Mesodermal cell (in vitro differentiated cells): ENCODE results near the gene INTS14.

Experiments
- H3K27ac ChIP-seq: 2 replicates; pipeline ENCODE4 v1.7.0; 2013; ENCODE audit warnings: mild to moderate bottlenecking, low read depth, low read length, moderate library complexity; ENCODE audit not compliant: severe bottlenecking
- H3K36me3 ChIP-seq: 2 replicates; pipeline ENCODE4 v1.7.1; 2013; ENCODE audit warnings: mild to moderate bottlenecking, low read length, moderate library complexity; ENCODE audit not compliant: control insufficient read depth, insufficient read depth
- H3K4me1 ChIP-seq: one replicate; pipeline ENCODE4 v1.7.1; 2013; ENCODE audit warnings: mild to moderate bottlenecking, low read length; ENCODE audit not compliant: insufficient read depth, control insufficient read depth, poor library complexity, severe bottlenecking
- H3K4me3 ChIP-seq: 2 replicates; pipeline ENCODE4 v1.7.0; 2013; ENCODE audit warnings: low read length, control low read depth, mild to moderate bottlenecking; ENCODE audit not compliant: insufficient read depth, poor library complexity, severe bottlenecking; ENCODE audit errors: extremely low read depth
- H3K9me3 ChIP-seq: 2 replicates; pipeline ENCODE4 v1.7.1; 2013; ENCODE audit warnings: mild to moderate bottlenecking, low read length, moderate library complexity; ENCODE audit not compliant: control insufficient read depth
- WGBS, 2 experiments: methylation state at CpG; one replicate each; pipeline ENCODE4 v1.1.5; 2013; ENCODE audit warnings: missing lambda C conversion rate in 2 of 2; ENCODE audit not compliant: insufficient coverage in 2 of 2; 5-methylcytosine and 5-hydroxymethylcytosine counted together

The INTS14 gene

DNA sequence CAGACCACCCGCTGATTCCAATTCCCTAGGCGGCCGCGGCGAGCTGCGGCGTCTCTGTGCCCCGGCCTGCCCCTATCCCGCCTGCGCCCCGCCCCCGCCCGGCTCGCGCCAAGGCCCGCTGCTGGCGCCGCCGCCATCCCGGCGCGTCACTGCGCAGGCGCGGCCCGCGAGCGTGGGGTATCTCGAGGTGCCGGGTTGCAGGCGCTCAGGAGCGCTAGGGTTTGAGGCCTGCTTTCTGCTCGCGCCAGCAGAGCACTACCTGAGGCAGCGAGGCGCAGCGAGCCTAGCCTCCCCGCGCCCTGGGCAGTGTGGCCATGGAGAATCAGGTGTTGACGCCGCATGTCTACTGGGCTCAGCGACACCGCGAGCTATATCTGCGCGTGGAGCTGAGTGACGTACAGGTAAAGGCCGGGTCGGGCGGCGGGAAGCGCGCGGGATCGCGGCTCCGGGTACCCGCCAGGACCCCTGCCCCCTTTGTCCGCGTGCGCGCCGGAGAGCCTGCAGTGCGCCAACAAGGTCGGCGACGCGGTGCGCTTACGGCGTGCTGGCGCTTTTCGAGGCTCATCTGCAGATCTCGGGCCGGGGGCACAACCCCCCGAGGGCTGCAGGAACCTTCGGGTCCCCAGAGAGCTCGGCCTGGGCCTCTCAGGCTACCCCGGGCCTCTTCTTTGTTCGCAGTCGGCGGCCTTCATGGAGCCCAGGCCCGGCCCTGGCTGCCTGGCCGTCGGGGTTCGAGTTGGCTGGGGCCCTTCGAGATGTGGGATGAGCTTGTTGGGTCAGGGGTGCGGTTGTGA is 80.4 kb downstream of the INTS14 start, which contains the start of gene HACD3:
TSS of gene HACD3 (plus strand) at position 146 of the 794 bp plus-strand sequence. CDS start at position 315, 169 bp downstream.
- H3K4me3 ChIP-seq = peak within 1 kb of the TSS; percentile 90
- 0 to 1% methylated on average over 75 to 84 of the region's 88 CpGs for WGBS, 2 experiments
- H3K9me3 ChIP-seq = no peaks in the 10 kb centered on the region
- peaks cover 7% of the 10 kb centered on the region for H3K36me3 ChIP-seq
- peaks cover 26% of the 10 kb centered on the region for H3K4me1 ChIP-seq
- H3K27ac ChIP-seq = peak within 1 kb of the TSS; percentile 90

DNA sequence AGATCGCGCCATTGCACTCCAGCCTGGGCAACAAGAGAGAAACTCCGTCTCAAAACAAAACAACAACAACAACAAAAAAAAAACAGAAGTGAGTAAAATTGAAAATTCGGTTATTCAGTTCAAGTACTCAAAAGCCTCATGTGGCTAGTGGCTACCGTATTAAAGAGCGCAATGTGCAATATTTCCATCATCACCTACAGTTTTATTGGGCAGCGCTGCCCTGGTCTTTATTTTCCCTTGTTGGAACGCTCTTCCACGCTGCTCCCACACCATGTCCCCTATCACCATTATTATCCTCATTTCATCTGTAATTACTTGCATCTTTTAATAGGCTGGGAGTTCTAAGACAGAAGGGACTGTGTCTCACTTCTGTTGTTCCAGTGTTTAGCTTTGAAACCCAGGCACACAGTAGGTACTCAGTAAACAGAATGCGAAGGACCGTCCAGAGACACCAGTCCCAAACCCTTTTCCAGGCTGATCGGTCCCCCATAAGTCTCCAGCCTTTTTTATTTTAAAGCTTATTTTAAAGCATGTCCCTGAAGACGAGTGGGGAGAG is 81.1 kb downstream of the INTS14 start:
- H3K27ac ChIP-seq = peak overlapping the region; percentile 1
- whole genome bisulfite sequencing, 2 experiments = 60% methylated on average over 7 to 9 of the region's 13 CpGs
- H3K4me3 ChIP-seq = peak overlapping the region; percentile 90

More for the DNA sequence above, 81.1 kb downstream of the INTS14 start:
- Histone ChIP-seq H3K9me3 (no peaks in the 10 kb centered on the region), H3K36me3 (peaks cover under 1% of the 10 kb centered on the region), H3K4me1 (peaks cover 21% of the 10 kb centered on the region)
